ENCODE measurements around the gene NPFFR1.
"Not testable (repeated sequence)": the region's sequence is repeated elsewhere in the genome, so short reads cannot be mapped to it uniquely, and the experiment has no call there.

NPFFR1 gene

GRCh38 chr10:70258216-70258615 lies 25.6 kb downstream of the NPFFR1 start:
- Mint-ChIP-seq H3K27ac (peak overlapping the region in 1 of 3 experiments; percentile 76), H3K36me3 (ENCODE audit: low read depth) (no peaks in the 10 kb centered on the region), H3K27me3 (ENCODE audit: low read depth) (peaks cover 7% of the 10 kb centered on the region), H3K9me3 (peaks cover 3% of the 10 kb centered on the region), H3K4me3 (no peak overlapping the region), H3K4me1 (no peaks in the 10 kb centered on the region)
- no peak for TF ChIP-seq CTCF (IDR thresholded peaks at IDR 0.05; ENCODE audit: unreplicated experiment in 3 of 3)

GRCh38 chr10:70257816-70258215 lies 26.0 kb downstream of the NPFFR1 start:
- H3K9me3 Mint-ChIP-seq; H3K4me3 Mint-ChIP-seq; H3K36me3 Mint-ChIP-seq (ENCODE audit: low read depth); H3K27me3 Mint-ChIP-seq (ENCODE audit: low read depth); H3K4me1 Mint-ChIP-seq: not testable (repeated sequence)
- peak overlapping the region in 2 of 3 experiments; percentile 64 to 76 for H3K27ac Mint-ChIP-seq

- H3K36me3 Mint-ChIP-seq (ENCODE audit: low read depth) = no peaks in the 10 kb centered on the region
- H3K27ac Mint-ChIP-seq = no peak overlapping the region
- H3K9me3 Mint-ChIP-seq = peaks cover 3% of the 10 kb centered on the region
- TF ChIP-seq CTCF (IDR thresholded peaks at IDR 0.05; ENCODE audit: unreplicated experiment in 3 of 3) = no peak
- H3K4me3 Mint-ChIP-seq = no peak overlapping the region
- no peaks in the 10 kb centered on the region for H3K4me1 Mint-ChIP-seq
- H3K27me3 Mint-ChIP-seq (ENCODE audit: low read depth) = peaks cover 15% of the 10 kb centered on the region
Observed at GRCh38 chr10:70256463-70256862, 27.3 kb downstream of the NPFFR1 start.

GRCh38 chr10:70255329-70256299 lies 28.2 kb downstream of the NPFFR1 start:
- no peaks in the 10 kb centered on the region for H3K9me3 Mint-ChIP-seq
- peaks cover 19% of the 10 kb centered on the region for H3K27me3 Mint-ChIP-seq (ENCODE audit: low read depth)
- no peaks in the 10 kb centered on the region for H3K4me1 Mint-ChIP-seq
- H3K36me3 Mint-ChIP-seq (ENCODE audit: low read depth) = no peaks in the 10 kb centered on the region
- no peak overlapping the region for H3K27ac Mint-ChIP-seq
- no peak overlapping the region for H3K4me3 Mint-ChIP-seq
- no peak for TF ChIP-seq CTCF (IDR thresholded peaks at IDR 0.05; ENCODE audit: unreplicated experiment in 3 of 3)

GRCh38 chr10:70254778-70255328 lies 29.0 kb downstream of the NPFFR1 start:
- no peaks in the 10 kb centered on the region for H3K36me3 Mint-ChIP-seq (ENCODE audit: low read depth)
- H3K27me3 Mint-ChIP-seq (ENCODE audit: low read depth) = peaks cover 19% of the 10 kb centered on the region
- TF ChIP-seq CTCF (IDR thresholded peaks at IDR 0.05; ENCODE audit: unreplicated experiment in 3 of 3) = no peak
- H3K27ac Mint-ChIP-seq = no peak overlapping the region
- no peaks in the 10 kb centered on the region for H3K4me1 Mint-ChIP-seq
- H3K9me3 Mint-ChIP-seq = no peaks in the 10 kb centered on the region
- H3K4me3 Mint-ChIP-seq = no peak overlapping the region

- H3K27me3 Mint-ChIP-seq (ENCODE audit: low read depth) = peaks cover 19% of the 10 kb centered on the region
- H3K4me1 Mint-ChIP-seq = no peaks in the 10 kb centered on the region
- H3K4me3 Mint-ChIP-seq = no peak overlapping the region
- H3K27ac Mint-ChIP-seq = no peak overlapping the region
- H3K9me3 Mint-ChIP-seq = no peaks in the 10 kb centered on the region
- no peak for TF ChIP-seq CTCF (IDR thresholded peaks at IDR 0.05; ENCODE audit: unreplicated experiment in 3 of 3)
- no peaks in the 10 kb centered on the region for H3K36me3 Mint-ChIP-seq (ENCODE audit: low read depth)
Observed at GRCh38 chr10:70253878-70254765, 29.7 kb downstream of the NPFFR1 start.

Data from nephron (organoid).